ENCODE measurements around the gene MMP17. TPM values are rescaled to one million over a fixed set of nuclear protein-coding genes. Genes with fewer than 3 reads are reported as not detected.
A peak's percentile ranks its signal among the peaks of the same experiment; 100 is the strongest.

The MMP17 gene
- total RNA-seq, 2 experiments from 2014 or later, result 0.48 to 0.87 TPM

- Mint-ChIP-seq H3K27ac (no peak overlapping the region), H3K4me1 (ENCODE audit: low read depth) (peaks cover 10% of the 10 kb centered on the region), H3K4me3 (no peak overlapping the region), H3K36me3 (no peaks in the 10 kb centered on the region), H3K27me3 (peaks cover 2% of the 10 kb centered on the region), H3K9me3 (no peaks in the 10 kb centered on the region)
- intact Hi-C loops (cut with micrococcal nuclease), result no loop called here
- ChIA-PET POLR2A (interaction anchor here (0.7 kb wide), 1 partner anchor 85 kb away, joined by 3 read pairs; no protein-coding TSS in a partner anchor), CTCF (no interaction called here)
- DNase-seq, result peak; percentile 42
Observed at GRCh38 chr12:131860472-131861260, 32.5 kb downstream of the MMP17 start.

GRCh38 chr12:131861261-131862083, 33.3 kb downstream of the MMP17 start:
- Mint-ChIP-seq H3K4me1 (ENCODE audit: low read depth) (peaks cover 10% of the 10 kb centered on the region), H3K4me3 (no peak overlapping the region), H3K27me3 (no peaks in the 10 kb centered on the region), H3K36me3 (no peaks in the 10 kb centered on the region), H3K27ac (no peak overlapping the region), H3K9me3 (no peaks in the 10 kb centered on the region)
- intact Hi-C loops (cut with micrococcal nuclease), result no loop called here
- DNase-seq, result no peak
- CTCF ChIA-PET, result no interaction called here
- POLR2A ChIA-PET, result no interaction called here

- H3K27me3 Mint-ChIP-seq, result no peaks in the 10 kb centered on the region
- peaks cover 10% of the 10 kb centered on the region for H3K4me1 Mint-ChIP-seq (ENCODE audit: low read depth)
- DNase-seq, result no peak
- no peaks in the 10 kb centered on the region for H3K36me3 Mint-ChIP-seq
- no peak overlapping the region for H3K27ac Mint-ChIP-seq
- ChIA-PET CTCF (no interaction called here), POLR2A (no interaction called here)
- intact Hi-C loops (cut with micrococcal nuclease), result no loop called here
- H3K4me3 Mint-ChIP-seq, result no peak overlapping the region
- H3K9me3 Mint-ChIP-seq, result no peaks in the 10 kb centered on the region
Observed at GRCh38 chr12:131862084-131862441, 33.9 kb downstream of the MMP17 start.

- CTCF ChIA-PET, result no interaction called here
- intact Hi-C loops (cut with micrococcal nuclease), result no loop called here
- no peak overlapping the region for H3K4me3 Mint-ChIP-seq
Observed at GRCh38 chr12:131862600-131862993, 34.4 kb downstream of the MMP17 start.

GRCh38 chr12:131862994-131863710, 35.0 kb downstream of the MMP17 start:
- no peaks in the 10 kb centered on the region for H3K9me3 Mint-ChIP-seq
- no peak for DNase-seq
- peaks cover 10% of the 10 kb centered on the region for H3K4me1 Mint-ChIP-seq (ENCODE audit: low read depth)
- CTCF ChIA-PET, result no interaction called here
- POLR2A ChIA-PET, result no interaction called here
- intact Hi-C loops (cut with micrococcal nuclease), result no loop called here
- no peak overlapping the region for H3K4me3 Mint-ChIP-seq
- H3K36me3 Mint-ChIP-seq, result no peaks in the 10 kb centered on the region
- H3K27ac Mint-ChIP-seq, result no peak overlapping the region
- H3K27me3 Mint-ChIP-seq, result no peaks in the 10 kb centered on the region

More at GRCh38 chr12:131862600-131862993, 34.4 kb downstream of the MMP17 start:
- no peaks in the 10 kb centered on the region for H3K27me3 Mint-ChIP-seq
- no peak overlapping the region for H3K27ac Mint-ChIP-seq
- H3K9me3 Mint-ChIP-seq, result no peaks in the 10 kb centered on the region
- POLR2A ChIA-PET, result no interaction called here
- peaks cover 10% of the 10 kb centered on the region for H3K4me1 Mint-ChIP-seq (ENCODE audit: low read depth)
- no peak for DNase-seq
- H3K36me3 Mint-ChIP-seq, result no peaks in the 10 kb centered on the region

GRCh38 chr12:131863711-131864396, 35.7 kb downstream of the MMP17 start:
- no peaks in the 10 kb centered on the region for H3K36me3 Mint-ChIP-seq
- ChIA-PET CTCF (no interaction called here), POLR2A (no interaction called here)
- intact Hi-C loops (cut with micrococcal nuclease), result no loop called here
- H3K27ac Mint-ChIP-seq, result no peak overlapping the region
- H3K27me3 Mint-ChIP-seq, result no peaks in the 10 kb centered on the region
- peaks cover 10% of the 10 kb centered on the region for H3K4me1 Mint-ChIP-seq (ENCODE audit: low read depth)
- no peaks in the 10 kb centered on the region for H3K9me3 Mint-ChIP-seq
- DNase-seq, result no peak
- H3K4me3 Mint-ChIP-seq, result no peak overlapping the region

GRCh38 chr12:131864469-131864868, 36.3 kb downstream of the MMP17 start:
- no peak for DNase-seq
- H3K4me3 Mint-ChIP-seq, result no peak overlapping the region
- H3K9me3 Mint-ChIP-seq, result no peaks in the 10 kb centered on the region
- H3K27ac Mint-ChIP-seq, result no peak overlapping the region
- POLR2A ChIA-PET, result no interaction called here
- intact Hi-C loops (cut with micrococcal nuclease), result no loop called here
- no peaks in the 10 kb centered on the region for H3K36me3 Mint-ChIP-seq
- H3K4me1 Mint-ChIP-seq (ENCODE audit: low read depth), result peaks cover 10% of the 10 kb centered on the region
- no peaks in the 10 kb centered on the region for H3K27me3 Mint-ChIP-seq
- CTCF ChIA-PET, result no interaction called here

- Mint-ChIP-seq H3K9me3 (no peaks in the 10 kb centered on the region), H3K27me3 (no peaks in the 10 kb centered on the region), H3K4me3 (no peak overlapping the region), H3K4me1 (ENCODE audit: low read depth) (peaks cover 8% of the 10 kb centered on the region), H3K27ac (no peak overlapping the region), H3K36me3 (no peaks in the 10 kb centered on the region)
- intact Hi-C loops (cut with micrococcal nuclease), result no loop called here
- DNase-seq, result no peak
- CTCF ChIA-PET, result no interaction called here
- POLR2A ChIA-PET, result no interaction called here
Observed at GRCh38 chr12:131865180-131865875, 37.1 kb downstream of the MMP17 start.

GRCh38 chr12:131867471-131867870, 39.3 kb downstream of the MMP17 start:
- Mint-ChIP-seq H3K27me3 (no peaks in the 10 kb centered on the region), H3K9me3 (no peaks in the 10 kb centered on the region), H3K36me3 (no peaks in the 10 kb centered on the region), H3K27ac (no peak overlapping the region), H3K4me3 (no peak overlapping the region), H3K4me1 (ENCODE audit: low read depth) (no peaks in the 10 kb centered on the region)
- no peak for DNase-seq
- POLR2A ChIA-PET, result no interaction called here
- CTCF ChIA-PET, result no interaction called here
- intact Hi-C loops (cut with micrococcal nuclease), result no loop called here

GRCh38 chr12:131867891-131868675, 39.9 kb downstream of the MMP17 start:
- intact Hi-C loops (cut with micrococcal nuclease), result no loop called here
- no peaks in the 10 kb centered on the region for H3K9me3 Mint-ChIP-seq
- H3K36me3 Mint-ChIP-seq, result no peaks in the 10 kb centered on the region
- CTCF ChIA-PET, result no interaction called here
- no peak overlapping the region for H3K4me3 Mint-ChIP-seq
- H3K27ac Mint-ChIP-seq, result no peak overlapping the region
- H3K4me1 Mint-ChIP-seq (ENCODE audit: low read depth), result no peaks in the 10 kb centered on the region
- DNase-seq, result no peak
- POLR2A ChIA-PET, result no interaction called here
- no peaks in the 10 kb centered on the region for H3K27me3 Mint-ChIP-seq

- no peak for DNase-seq
- no peaks in the 10 kb centered on the region for H3K4me1 Mint-ChIP-seq (ENCODE audit: low read depth)
- H3K36me3 Mint-ChIP-seq, result no peaks in the 10 kb centered on the region
- H3K27ac Mint-ChIP-seq, result no peak overlapping the region
- CTCF ChIA-PET, result no interaction called here
- H3K27me3 Mint-ChIP-seq, result no peaks in the 10 kb centered on the region
- H3K4me3 Mint-ChIP-seq, result no peak overlapping the region
- intact Hi-C loops (cut with micrococcal nuclease), result no loop called here
- peaks cover 7% of the 10 kb centered on the region for H3K9me3 Mint-ChIP-seq
- POLR2A ChIA-PET, result no interaction called here
Observed at GRCh38 chr12:131869871-131870418, 41.8 kb downstream of the MMP17 start.
